Pancreas (tissue), 10 donors: ENCODE data around the gene TNFRSF11A. TPM values are rescaled to one million over a fixed set of nuclear protein-coding genes. Genes with fewer than 3 reads are reported as not detected.

Source experiments
- ATAC-seq, 4 donors: fragments of 200-7000 bp; cut with Tn5 transposase; one replicate each; pipeline versions ENCODE4 v1.8.0 to v1.9.1; 2020; ENCODE audit warnings: mild to moderate bottlenecking in 4 of 4, moderate library complexity in 4 of 4
- DNase-seq, 6 donors: peaks; one replicate each; pipeline ENCODE4 v3.0.0-alpha.2; 2020
- FAIRE-seq: peaks from 2 replicates; lab custom pipeline; 2012; peaks lifted over from hg19 to GRCh38; lab: Jason Lieb, UNC
- H3K27ac ChIP-seq, 4 donors: fragments of 200-600 bp; sonication (generic); 1 replicate in 3 of 4; 2 replicates in 1 of 4; pipeline versions ENCODE4 v1.5.0 to v1.8.0; 2020
- H3K27me3 ChIP-seq, 4 donors: fragments of 200-600 bp; one replicate each; pipeline ENCODE4 v1.8.0; 2021
- H3K36me3 ChIP-seq, 3 donors: fragments of 200-600 bp; sonication (generic) in 1 of 3; one replicate each; pipeline versions ENCODE4 v1.5.0 to v1.8.0; 2020 to 2021
- H3K4me1 ChIP-seq, 3 donors: fragments of 200-600 bp; one replicate each; pipeline ENCODE4 v1.8.0; 2021
- H3K4me3 ChIP-seq, 4 donors: fragments of 200-600 bp; sonication (generic) in 2 of 4; one replicate each; pipeline versions ENCODE4 v1.5.0 to v1.8.0; 2020 to 2021
- H3K9me3 ChIP-seq, 4 donors: fragments of 200-600 bp; one replicate each; pipeline ENCODE4 v1.8.0; 2021
- WGBS, 2 donors: extraction: QIAGEN DNeasy Blood & Tissue Kit; methylation state at CpG; one replicate each; pipeline ENCODE4 v1.1.7; 2013; 5-methylcytosine and 5-hydroxymethylcytosine counted together
- intact Hi-C, 3 donors: fragments of 100-400 bp; cut with DNase I; formaldehyde crosslinking; loops; one replicate each; pipeline versions ENCODE4 v1.11.1 to v1.14.2; 2022
- polyA plus RNA-seq, 2 donors: library from polyadenylated mRNA; stranded (reverse); fragments of 200-250 nt; gene quantifications; one replicate each; pipeline ENCODE4 v1.2.3, GENCODE V29; 2013
- total RNA-seq, 6 donors: library from RNA; stranded (reverse); fragmentation: NEBNext Ultra II Directional in 4 of 6; extraction: Animal tissue kit (Norgen Biotek cat#: 25700) in 4 of 6; gene quantifications; one replicate each; pipeline versions ENCODE4 v1.2.1 to v1.2.4, GENCODE V29; 2021 to 2023
- TF ChIP-seq, protein P1 (sequence below), 4 donors: fragments of 200-600 bp; sonication (generic) in 3 of 4; IDR thresholded peaks; one replicate each; pipeline versions ENCODE4 v1.5.0 to v1.8.0; 2021; ENCODE audit warnings: antibody characterized with exemption in 4 of 4
- donor health status: healthy with polysubstance abuse.
- donor health status: DM: no; HTN: no; CAD: no; lungs with moderate emphysema.
- donor health status: DM: no; HTN: no; CAD: no.
- donor health status: control.
- donor health status: control.
- donor health status: Bipolar disorder and iron deficiency.
- donor health status: DM: yes; HTN: yes; CAD: no.
- donor health status: DM: no; HTN: no; CAD: no.
- donor health status: DM: no; HTN: no; CAD: no.
- donor health status: DM: yes; HTN: yes; CAD: no.

Gene TNFRSF11A
- total and polyA plus RNA-seq, 8 donors: 0.80 to 6.2 (median 2.8) TPM

DNA sequence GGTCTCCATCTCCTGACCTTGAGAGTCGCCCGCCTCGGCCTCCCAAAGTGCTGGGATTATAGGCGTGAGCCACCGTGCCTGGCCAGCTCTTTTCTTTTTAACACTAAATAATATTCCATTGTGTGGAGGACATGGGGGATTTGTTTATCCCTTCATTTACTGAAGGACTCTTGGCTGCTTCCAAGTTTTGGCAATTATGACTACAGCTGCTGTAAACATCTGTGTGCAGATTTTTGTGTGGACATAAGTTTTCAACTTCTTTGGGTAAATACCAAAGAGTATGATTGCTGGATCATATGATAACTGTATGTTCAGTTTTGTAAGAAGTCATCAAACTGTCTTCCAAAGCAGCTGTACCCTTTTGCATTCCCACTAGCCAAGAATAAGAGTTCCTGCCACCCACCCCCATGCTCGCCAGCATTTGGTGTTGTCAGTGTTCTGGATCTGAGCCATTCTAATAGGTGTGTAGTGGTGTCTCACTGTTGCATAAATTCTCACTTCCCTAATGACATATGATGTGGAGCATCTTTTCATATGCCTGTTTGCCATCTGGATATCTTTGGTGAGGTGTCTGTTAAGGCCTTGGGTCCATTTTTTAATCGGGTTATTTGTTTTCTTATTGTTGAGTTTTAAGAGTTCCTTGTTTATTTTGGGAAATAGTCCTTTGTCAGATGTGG lies 52.2 kb downstream of the TNFRSF11A start:
- intact Hi-C loops: no loop called here
- no peak for ATAC-seq
- WGBS, 2 donors: 87 to 90% methylated on average over 7 of the region's 7 CpGs
- H3K27me3 ChIP-seq: no peaks in the 10 kb centered on the region
- no peaks in the 10 kb centered on the region for H3K36me3 ChIP-seq
- no peak overlapping the region for H3K27ac ChIP-seq
- no peak for DNase-seq
- H3K4me1 ChIP-seq: no peaks in the 10 kb centered on the region
- no peaks in the 10 kb centered on the region for H3K9me3 ChIP-seq
- no peak for FAIRE-seq
- TF ChIP-seq, protein P1, sequence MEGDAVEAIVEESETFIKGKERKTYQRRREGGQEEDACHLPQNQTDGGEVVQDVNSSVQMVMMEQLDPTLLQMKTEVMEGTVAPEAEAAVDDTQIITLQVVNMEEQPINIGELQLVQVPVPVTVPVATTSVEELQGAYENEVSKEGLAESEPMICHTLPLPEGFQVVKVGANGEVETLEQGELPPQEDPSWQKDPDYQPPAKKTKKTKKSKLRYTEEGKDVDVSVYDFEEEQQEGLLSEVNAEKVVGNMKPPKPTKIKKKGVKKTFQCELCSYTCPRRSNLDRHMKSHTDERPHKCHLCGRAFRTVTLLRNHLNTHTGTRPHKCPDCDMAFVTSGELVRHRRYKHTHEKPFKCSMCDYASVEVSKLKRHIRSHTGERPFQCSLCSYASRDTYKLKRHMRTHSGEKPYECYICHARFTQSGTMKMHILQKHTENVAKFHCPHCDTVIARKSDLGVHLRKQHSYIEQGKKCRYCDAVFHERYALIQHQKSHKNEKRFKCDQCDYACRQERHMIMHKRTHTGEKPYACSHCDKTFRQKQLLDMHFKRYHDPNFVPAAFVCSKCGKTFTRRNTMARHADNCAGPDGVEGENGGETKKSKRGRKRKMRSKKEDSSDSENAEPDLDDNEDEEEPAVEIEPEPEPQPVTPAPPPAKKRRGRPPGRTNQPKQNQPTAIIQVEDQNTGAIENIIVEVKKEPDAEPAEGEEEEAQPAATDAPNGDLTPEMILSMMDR (IDR thresholded peaks at IDR 0.05): no peak
- no peak overlapping the region for H3K4me3 ChIP-seq

DNA sequence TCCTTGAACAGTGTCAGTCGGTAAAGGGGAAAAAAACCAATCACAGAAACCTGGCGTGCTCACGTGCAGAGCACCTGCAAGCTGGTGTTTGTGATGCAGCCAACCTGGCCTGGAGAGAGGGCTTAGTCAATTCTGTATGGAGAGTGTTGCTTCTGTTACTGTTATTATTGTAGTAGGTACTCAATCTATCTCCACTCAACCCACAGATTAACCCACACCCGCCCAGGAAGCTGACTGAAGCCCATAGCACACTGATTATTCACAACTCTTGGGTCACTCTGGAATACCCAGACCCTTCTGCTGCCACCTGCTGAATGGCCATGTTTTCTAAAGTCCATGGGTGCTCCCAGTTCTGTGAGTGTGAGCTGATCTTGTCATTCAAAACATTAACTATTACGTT lies 53.9 kb downstream of the TNFRSF11A start:
- no peak overlapping the region for H3K27ac ChIP-seq
- WGBS, 2 donors: 76 to 78% methylated on average over 5 of the region's 5 CpGs
- no peak overlapping the region for H3K4me3 ChIP-seq
- TF ChIP-seq, protein P1 (IDR thresholded peaks at IDR 0.05): no peak
- ATAC-seq: no peak
- FAIRE-seq: no peak
- H3K27me3 ChIP-seq: no peaks in the 10 kb centered on the region
- no peaks in the 10 kb centered on the region for H3K36me3 ChIP-seq
- no peaks in the 10 kb centered on the region for H3K9me3 ChIP-seq
- no peaks in the 10 kb centered on the region for H3K4me1 ChIP-seq
- no peak for DNase-seq
- intact Hi-C loops: no loop called here

DNA sequence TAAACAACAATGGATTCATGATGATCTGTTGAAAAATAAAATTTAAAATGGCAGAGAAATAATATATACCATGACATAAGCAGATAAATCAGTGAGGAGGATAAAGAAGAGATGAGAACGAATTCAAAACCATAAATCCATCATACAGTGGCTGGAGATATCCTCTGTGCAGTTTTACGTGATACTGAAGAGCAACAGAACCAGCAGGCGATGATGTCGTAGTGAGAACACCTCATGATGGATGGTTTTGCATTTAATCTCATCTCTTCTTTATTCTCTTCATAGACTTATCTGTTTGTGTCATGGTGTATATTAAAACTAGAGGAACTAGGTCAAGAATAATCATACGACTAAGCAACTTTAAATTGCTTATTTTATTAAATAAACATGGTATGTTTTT lies 56.3 kb downstream of the TNFRSF11A start:
- DNase-seq (no peak), FAIRE-seq (no peak), ATAC-seq (no peak)
- intact Hi-C loops: no loop called here
- Histone ChIP-seq H3K36me3 (no peaks in the 10 kb centered on the region), H3K9me3 (no peaks in the 10 kb centered on the region), H3K4me1 (no peaks in the 10 kb centered on the region), H3K27ac (no peak overlapping the region), H3K4me3 (no peak overlapping the region), H3K27me3 (no peaks in the 10 kb centered on the region)
- WGBS, 2 donors: 85% methylated on average over 5 of the region's 5 CpGs
- TF ChIP-seq, protein P1 (IDR thresholded peaks at IDR 0.05): no peak

DNA sequence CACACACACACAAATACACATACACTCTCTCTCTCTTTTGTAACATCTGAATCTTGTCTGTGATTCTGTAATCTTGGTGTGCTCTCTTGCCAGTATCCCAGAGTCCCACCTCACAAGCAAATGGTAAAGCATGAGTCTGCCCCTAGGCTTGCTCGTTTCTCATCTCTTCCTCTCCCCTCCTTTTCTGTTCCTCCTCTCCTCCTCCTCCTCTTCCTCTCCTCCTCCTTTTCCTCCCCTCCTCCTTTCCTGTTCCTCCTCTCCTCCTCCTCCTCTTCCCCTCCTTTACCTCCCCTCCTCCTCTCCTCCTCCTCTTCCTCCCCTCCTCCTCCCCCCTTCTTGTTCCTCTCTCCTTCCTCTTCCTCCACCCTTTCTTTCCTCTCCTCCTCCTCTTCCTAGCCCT lies 59.0 kb downstream of the TNFRSF11A start:
- Histone ChIP-seq H3K4me1 (no peaks in the 10 kb centered on the region), H3K27ac (no peak overlapping the region), H3K4me3 (no peak overlapping the region), H3K27me3 (no peaks in the 10 kb centered on the region), H3K9me3 (no peaks in the 10 kb centered on the region), H3K36me3 (no peaks in the 10 kb centered on the region)
- ATAC-seq (no peak), DNase-seq (no peak), FAIRE-seq (no peak)
- intact Hi-C loops: no loop called here
- 37 to 50% methylated on average over 1 of the region's 1 CpG for WGBS, 2 donors
- TF ChIP-seq, protein P1 (IDR thresholded peaks at IDR 0.05): no peak

DNA sequence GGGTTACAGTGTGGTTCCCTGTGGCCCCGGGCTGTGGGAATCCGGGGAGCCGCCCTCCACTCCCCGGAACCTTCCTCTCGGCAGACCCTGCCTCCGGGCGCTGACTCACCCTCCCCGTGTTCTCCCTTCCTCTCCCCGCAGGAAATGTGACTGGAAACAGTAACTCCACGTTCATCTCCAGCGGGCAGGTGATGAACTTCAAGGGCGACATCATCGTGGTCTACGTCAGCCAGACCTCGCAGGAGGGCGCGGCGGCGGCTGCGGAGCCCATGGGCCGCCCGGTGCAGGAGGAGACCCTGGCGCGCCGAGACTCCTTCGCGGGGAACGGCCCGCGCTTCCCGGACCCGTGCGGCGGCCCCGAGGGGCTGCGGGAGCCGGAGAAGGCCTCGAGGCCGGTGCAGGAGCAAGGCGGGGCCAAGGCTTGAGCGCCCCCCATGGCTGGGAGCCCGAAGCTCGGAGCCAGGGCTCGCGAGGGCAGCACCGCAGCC lies 59.5 kb downstream of the TNFRSF11A start:
- FAIRE-seq: no peak

More for the DNA sequence above, 59.5 kb downstream of the TNFRSF11A start:
- Histone ChIP-seq H3K36me3 (no peaks in the 10 kb centered on the region), H3K4me1 (no peaks in the 10 kb centered on the region), H3K27ac (no peak overlapping the region), H3K9me3 (no peaks in the 10 kb centered on the region), H3K27me3 (no peaks in the 10 kb centered on the region), H3K4me3 (peak overlapping the region in 3 of 4 donors; percentile 10 to 35 (median 15))
- intact Hi-C loops: no loop called here
- ATAC-seq (peak in 3 of 4 donors; percentile 39 to 68 (median 66)), DNase-seq (peak in 1 of 6 donors; percentile 16)
- TF ChIP-seq, protein P1 (IDR thresholded peaks at IDR 0.05): no peak
- 22 to 29% methylated on average over 46 of the region's 46 CpGs for WGBS, 2 donors
